HG02973 (cell line): Measurements from ENCODE around the gene RAB10.

Experiments used
- ATAC-seq: cut with Tn5 transposase; IDR thresholded peaks from one replicate; pipeline ENCODE4 v1.9.1; 2021; ENCODE audit warnings: moderate library complexity; ENCODE audit not compliant: unreplicated experiment

The RAB10 gene

GRCh38 chr2:26175466-26176278 lies 141.8 kb downstream of the RAB10 start:
- ATAC-seq: no peak

- no peak for ATAC-seq
These were observed 142.4 kb downstream of the RAB10 start for GRCh38 chr2:26176279-26176615.

DNA sequence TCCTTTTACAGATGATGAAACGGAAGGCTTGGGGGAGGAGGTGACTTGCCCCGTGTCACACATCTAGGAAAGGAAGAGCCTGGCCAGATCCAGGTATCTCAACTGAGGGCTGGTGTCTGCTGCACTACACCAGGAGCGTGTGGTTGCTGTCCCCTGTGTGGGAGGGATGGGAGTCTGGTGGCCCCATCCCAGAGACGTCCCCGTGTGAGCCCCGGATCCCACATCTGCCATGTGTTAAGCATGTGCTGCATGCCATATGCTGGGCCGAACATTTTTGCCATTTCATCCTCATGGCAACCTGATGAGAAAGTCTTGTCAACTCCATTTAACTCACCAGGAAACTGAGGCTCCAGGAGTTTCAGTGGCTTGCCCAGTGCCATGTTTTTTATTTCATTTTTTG lies 143.2 kb downstream of the RAB10 start:
- no peak for ATAC-seq

DNA sequence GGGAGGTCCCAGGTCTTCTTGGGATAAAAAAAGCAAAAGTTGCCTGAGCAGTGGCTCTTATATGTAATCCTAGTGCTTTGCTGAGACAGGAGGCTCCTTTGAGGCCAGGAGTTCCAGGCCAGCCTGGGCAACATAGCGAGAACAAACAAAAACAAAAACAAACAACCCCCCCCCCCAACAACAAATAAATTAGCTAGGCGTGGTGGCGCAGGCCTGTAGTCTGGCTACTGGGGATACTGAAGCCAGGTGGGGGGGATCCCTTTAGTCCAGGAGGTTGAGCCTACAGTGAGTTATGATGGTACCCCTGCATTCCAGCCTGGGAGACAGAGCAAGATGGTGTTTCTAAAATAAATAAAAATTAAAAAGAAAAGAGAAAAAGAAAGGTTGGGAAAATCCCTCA lies 144.4 kb downstream of the RAB10 start:
- no peak for ATAC-seq

DNA sequence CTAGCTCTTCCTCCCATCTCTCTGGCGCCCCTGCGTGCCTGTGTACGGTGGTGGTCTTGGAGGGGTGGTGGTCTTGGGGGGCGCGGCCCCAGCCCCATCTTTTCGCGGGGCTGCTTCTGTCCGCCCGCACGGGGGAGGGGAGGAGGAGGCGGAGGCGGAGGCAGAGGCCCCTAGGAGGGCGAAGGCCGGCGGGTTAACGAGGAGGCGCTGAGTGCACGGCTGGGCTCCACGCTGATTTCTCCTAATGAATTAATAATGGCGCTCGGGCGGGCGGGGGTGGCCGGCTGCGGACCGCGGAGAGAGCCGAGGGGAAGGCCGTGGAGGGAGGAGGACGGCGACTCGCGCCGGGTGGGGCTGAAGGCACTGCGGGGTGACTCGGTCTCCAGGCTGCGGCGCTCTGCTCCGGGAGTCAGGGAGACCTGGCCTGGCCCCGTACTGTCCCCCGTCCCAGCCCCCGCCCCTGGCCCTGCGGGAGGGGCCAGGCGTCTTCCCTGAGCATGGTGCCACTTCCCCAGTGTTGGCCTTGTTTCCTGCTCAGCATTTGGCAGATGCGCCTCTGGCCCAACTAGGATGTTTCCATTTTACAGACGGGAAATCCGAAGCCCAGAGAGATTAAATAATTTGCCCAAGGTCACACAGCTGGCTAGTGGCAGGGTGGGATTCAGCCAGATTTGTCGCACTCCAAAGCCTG lies 145.0 kb downstream of the RAB10 start:
- ATAC-seq: no peak

GRCh38 chr2:26179446-26179913 lies 145.6 kb downstream of the RAB10 start:
- no peak for ATAC-seq

- ATAC-seq: no peak
These were observed 148.6 kb downstream of the RAB10 start for GRCh38 chr2:26182441-26182840.

GRCh38 chr2:26182887-26183630 lies 149.2 kb downstream of the RAB10 start:
- ATAC-seq: no peak

- no peak for ATAC-seq
These were observed 150.2 kb downstream of the RAB10 start for GRCh38 chr2:26184121-26184520.

GRCh38 chr2:26184555-26185303 lies 150.8 kb downstream of the RAB10 start:
- ATAC-seq: peak; percentile 78

DNA sequence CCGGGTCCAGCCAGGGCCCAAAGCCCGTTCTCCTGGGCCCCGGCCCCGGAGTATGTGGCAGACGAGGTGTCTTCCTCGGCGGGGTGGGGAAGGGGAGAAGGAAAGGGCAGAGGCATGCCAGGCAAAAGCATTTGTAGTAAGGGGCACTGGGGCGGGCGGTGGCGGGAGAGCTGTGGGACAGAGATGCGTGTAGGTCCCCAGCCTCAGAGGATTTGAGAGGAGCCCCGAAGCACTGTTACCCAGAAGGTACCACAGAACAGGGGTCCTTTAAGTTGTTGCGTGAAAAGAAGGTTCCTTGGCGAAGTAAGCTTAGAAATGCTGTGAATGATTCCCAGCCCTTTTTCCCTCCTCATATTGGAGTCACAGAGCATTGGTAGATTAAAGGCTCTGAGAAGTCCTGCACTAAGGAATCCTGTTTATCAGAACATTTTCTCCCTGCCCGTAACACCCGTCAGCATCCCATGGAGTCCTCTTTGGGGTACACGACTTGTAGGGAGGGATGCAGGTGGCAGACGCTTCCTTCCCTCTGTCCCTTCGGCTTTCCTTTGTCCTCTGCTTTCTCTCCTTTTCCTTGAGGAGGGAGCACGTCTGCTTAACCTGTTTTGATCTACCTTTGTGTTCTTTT lies 151.5 kb downstream of the RAB10 start:
- no peak for ATAC-seq

DNA sequence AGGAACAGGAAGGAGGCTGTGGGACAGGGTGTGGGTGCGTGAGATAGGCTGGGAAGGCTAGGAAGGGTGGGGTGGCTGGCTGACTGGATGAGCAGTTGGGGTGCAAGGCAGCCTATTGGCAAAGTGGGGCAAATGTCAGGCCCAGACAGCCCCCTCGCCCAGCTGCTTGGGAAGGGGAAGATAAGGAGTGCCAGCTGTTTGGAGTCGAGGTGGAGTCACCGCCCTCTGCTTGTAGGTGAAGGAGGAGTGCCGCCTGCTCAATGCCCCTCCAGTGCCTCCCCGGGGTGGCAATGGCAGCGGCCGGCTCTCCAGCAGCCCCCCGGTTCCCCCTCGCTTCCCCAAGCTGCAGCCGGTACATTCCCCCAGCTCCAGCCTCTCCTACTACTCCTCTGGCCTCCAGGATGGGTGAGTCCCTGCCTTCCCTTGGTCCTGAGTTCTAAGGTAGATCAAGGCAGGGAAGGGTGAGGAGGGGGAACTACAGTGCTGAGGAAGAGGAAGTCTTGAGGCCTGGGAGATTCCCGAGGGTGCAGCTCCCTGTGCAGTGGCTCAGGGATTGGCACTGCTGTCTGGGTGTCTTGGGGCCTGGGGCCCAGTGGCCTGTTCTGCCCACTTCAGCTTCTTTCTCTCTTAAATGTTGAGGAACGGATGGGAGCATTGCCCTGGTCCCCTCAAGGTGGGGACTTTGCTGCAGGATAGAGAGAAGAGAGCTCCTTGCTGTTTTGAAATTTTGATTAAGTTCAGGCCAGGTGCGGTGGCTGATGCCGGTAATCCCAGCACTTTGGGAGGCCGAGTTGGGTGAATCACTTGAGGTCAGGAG lies 152.3 kb downstream of the RAB10 start:
- ATAC-seq: no peak
